Endodermal cell (in vitro differentiated cells): ENCODE measurements around the gene CNTLN. TPM values are rescaled to one million over a fixed set of nuclear protein-coding genes. Genes with fewer than 3 reads are reported as not detected.

Experiments
- DNase-seq: peaks from one replicate; pipeline ENCODE4 v3.0.0-alpha.2; 2017
- H3K27ac ChIP-seq: 2 replicates; pipeline ENCODE4 v1.5.1; 2013; ENCODE audit warnings: mild to moderate bottlenecking, low read depth, low read length, moderate library complexity
- H3K27me3 ChIP-seq: 2 replicates; pipeline ENCODE4 v1.6.1; 2013; ENCODE audit warnings: mild to moderate bottlenecking, low read length, moderate library complexity; ENCODE audit not compliant: insufficient read depth, control insufficient read depth, poor library complexity, severe bottlenecking
- H3K36me3 ChIP-seq: 2 replicates; pipeline ENCODE4 v1.7.0; 2013; ENCODE audit warnings: mild to moderate bottlenecking, low read length, moderate library complexity; ENCODE audit not compliant: control insufficient read depth, insufficient read depth
- H3K4me1 ChIP-seq: one replicate; pipeline ENCODE4 v1.7.0; 2013; ENCODE audit warnings: low read length; ENCODE audit not compliant: control insufficient read depth, insufficient read depth
- H3K4me3 ChIP-seq: 2 replicates; pipeline ENCODE4 v1.5.1; 2013; ENCODE audit warnings: mild to moderate bottlenecking, low read length, moderate library complexity
- H3K9ac ChIP-seq: 2 replicates; pipeline ENCODE4 v1.6.1; 2013; ENCODE audit warnings: mild to moderate bottlenecking, low read length, moderate library complexity; ENCODE audit not compliant: poor library complexity, severe bottlenecking; ENCODE audit errors: extremely low read depth
- H3K9me3 ChIP-seq: 2 replicates; pipeline ENCODE4 v1.6.1; 2013; ENCODE audit warnings: mild to moderate bottlenecking, low read length, moderate library complexity; ENCODE audit not compliant: control insufficient read depth
- H3K27ac Mint-ChIP-seq: 2 replicates; pipeline ENCODE4 v1.8.0; 2020; ENCODE audit warnings: mixed read lengths
- H3K27me3 Mint-ChIP-seq: 2 replicates; pipeline ENCODE4 v1.8.0; 2021; ENCODE audit warnings: mild to moderate bottlenecking, mixed read lengths; ENCODE audit not compliant: insufficient read depth
- H3K36me3 Mint-ChIP-seq: 2 replicates; pipeline ENCODE4 v1.8.0; 2020; ENCODE audit warnings: low read depth, mixed read lengths
- H3K4me1 Mint-ChIP-seq: 2 replicates; pipeline ENCODE4 v1.8.0; 2020; ENCODE audit warnings: mixed read lengths
- H3K4me3 Mint-ChIP-seq: 2 replicates; pipeline ENCODE4 v1.8.0; 2020; ENCODE audit warnings: mild to moderate bottlenecking, moderate library complexity, mixed read lengths
- H3K9me3 Mint-ChIP-seq: 2 replicates; pipeline ENCODE4 v1.8.0; 2020; ENCODE audit warnings: mild to moderate bottlenecking, mixed read lengths
- CTCF ChIP-seq: fragments of 200-600 bp; sonication (generic); conservative IDR thresholded peaks from 2 replicates; pipeline ENCODE4 v1.5.0; 2021; ENCODE audit warnings: antibody characterized with exemption, mild to moderate bottlenecking
- WGBS, 2 experiments: methylation state at CpG; one replicate each; pipeline versions ENCODE4 v1.1.5 to v1.1.7; 2013; ENCODE audit warnings: missing lambda C conversion rate in 2 of 2, mixed read lengths in 1 of 2; ENCODE audit not compliant: insufficient coverage in 1 of 2, insufficient read length in 1 of 2; 5-methylcytosine and 5-hydroxymethylcytosine counted together
- total RNA-seq, 2 donors: library from RNA; stranded (reverse); fragmentation: NEBNext Ultra II Directional in 1 of 2; extraction: Animal tissue kit (Norgen Biotek cat#: 25700) in 1 of 2; gene quantifications; 2 replicates in 1 of 2; 3 replicates in 1 of 2; pipeline ENCODE4 v1.2.1, GENCODE V29; 2021

The CNTLN gene
- total RNA-seq, 2 donors from 2014 or later, result 12.4 to 13.7 TPM

GRCh38 chr9:17509701-17510100 is 374.9 kb downstream of the CNTLN start:
- 100% methylated on average over 1 of the region's 1 CpG; no CpG with 5 or more reads in 1 of the 2 experiments for WGBS, 2 experiments
- Mint-ChIP-seq H3K9me3 (peaks cover 2% of the 10 kb centered on the region), H3K27ac (no peak overlapping the region), H3K4me1 (no peaks in the 10 kb centered on the region), H3K4me3 (no peak overlapping the region), H3K36me3 (no peaks in the 10 kb centered on the region), H3K27me3 (no peaks in the 10 kb centered on the region)
- Histone ChIP-seq H3K27ac (no peak overlapping the region), H3K9me3 (no peaks in the 10 kb centered on the region), H3K9ac (no peak overlapping the region), H3K36me3 (no peaks in the 10 kb centered on the region), H3K4me1 (no peaks in the 10 kb centered on the region), H3K27me3 (no peaks in the 10 kb centered on the region), H3K4me3 (no peak overlapping the region)
- DNase-seq, result no peak
- TF ChIP-seq CTCF, result no peak

- Histone ChIP-seq H3K4me3 (no peak overlapping the region), H3K9ac (no peak overlapping the region), H3K9me3 (no peaks in the 10 kb centered on the region), H3K4me1 (peaks cover 7% of the 10 kb centered on the region), H3K36me3 (no peaks in the 10 kb centered on the region), H3K27ac (no peak overlapping the region), H3K27me3 (no peaks in the 10 kb centered on the region)
- DNase-seq, result no peak
- H3K9me3 Mint-ChIP-seq, result no peaks in the 10 kb centered on the region
- no peak overlapping the region for H3K4me3 Mint-ChIP-seq
- no peaks in the 10 kb centered on the region for H3K27me3 Mint-ChIP-seq
- H3K4me1 Mint-ChIP-seq, result peaks cover 20% of the 10 kb centered on the region
- WGBS, 2 experiments, result 52 to 69% methylated on average over 3 to 4 of the region's 4 CpGs
- TF ChIP-seq CTCF, result no peak
- no peaks in the 10 kb centered on the region for H3K36me3 Mint-ChIP-seq
- no peak overlapping the region for H3K27ac Mint-ChIP-seq
Measured at GRCh38 chr9:17519761-17520160, 384.9 kb downstream of the CNTLN start.

- H3K27ac Mint-ChIP-seq, result no peak overlapping the region
- H3K9me3 ChIP-seq, result no peaks in the 10 kb centered on the region
- 83 to 85% methylated on average over 3 to 5 of the region's 5 CpGs for WGBS, 2 experiments
- H3K4me1 ChIP-seq, result peaks cover 7% of the 10 kb centered on the region
- TF ChIP-seq CTCF, result peak; percentile 50
- H3K4me3 Mint-ChIP-seq, result no peak overlapping the region
- peaks cover 20% of the 10 kb centered on the region for H3K4me1 Mint-ChIP-seq
- no peak overlapping the region for H3K9ac ChIP-seq
- peak; percentile 58 for DNase-seq
- H3K27me3 ChIP-seq, result no peaks in the 10 kb centered on the region
- no peaks in the 10 kb centered on the region for H3K27me3 Mint-ChIP-seq
- no peaks in the 10 kb centered on the region for H3K36me3 Mint-ChIP-seq
- H3K4me3 ChIP-seq, result no peak overlapping the region
- H3K9me3 Mint-ChIP-seq, result no peaks in the 10 kb centered on the region
- no peak overlapping the region for H3K27ac ChIP-seq
- H3K36me3 ChIP-seq, result no peaks in the 10 kb centered on the region
Measured at GRCh38 chr9:17520268-17521064, 385.6 kb downstream of the CNTLN start.
